NCI-H446 treated with DMSO at 0.1 percent for 48 hours (cell line): ENCODE results near the gene OR56A1.
"Not testable (repeated sequence)": the region's sequence is repeated elsewhere in the genome, so short reads cannot be mapped to it uniquely, and the experiment has no call there.

Source experiments
- DNase-seq: peaks from one replicate; lab custom pipeline; 2025; lab: John Stamatoyannopoulos, UW

OR56A1 gene, protein sequence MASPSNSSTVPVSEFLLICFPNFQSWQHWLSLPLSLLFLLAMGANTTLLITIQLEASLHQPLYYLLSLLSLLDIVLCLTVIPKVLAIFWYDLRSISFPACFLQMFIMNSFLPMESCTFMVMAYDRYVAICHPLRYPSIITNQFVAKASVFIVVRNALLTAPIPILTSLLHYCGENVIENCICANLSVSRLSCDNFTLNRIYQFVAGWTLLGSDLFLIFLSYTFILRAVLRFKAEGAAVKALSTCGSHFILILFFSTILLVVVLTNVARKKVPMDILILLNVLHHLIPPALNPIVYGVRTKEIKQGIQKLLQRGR

DNA sequence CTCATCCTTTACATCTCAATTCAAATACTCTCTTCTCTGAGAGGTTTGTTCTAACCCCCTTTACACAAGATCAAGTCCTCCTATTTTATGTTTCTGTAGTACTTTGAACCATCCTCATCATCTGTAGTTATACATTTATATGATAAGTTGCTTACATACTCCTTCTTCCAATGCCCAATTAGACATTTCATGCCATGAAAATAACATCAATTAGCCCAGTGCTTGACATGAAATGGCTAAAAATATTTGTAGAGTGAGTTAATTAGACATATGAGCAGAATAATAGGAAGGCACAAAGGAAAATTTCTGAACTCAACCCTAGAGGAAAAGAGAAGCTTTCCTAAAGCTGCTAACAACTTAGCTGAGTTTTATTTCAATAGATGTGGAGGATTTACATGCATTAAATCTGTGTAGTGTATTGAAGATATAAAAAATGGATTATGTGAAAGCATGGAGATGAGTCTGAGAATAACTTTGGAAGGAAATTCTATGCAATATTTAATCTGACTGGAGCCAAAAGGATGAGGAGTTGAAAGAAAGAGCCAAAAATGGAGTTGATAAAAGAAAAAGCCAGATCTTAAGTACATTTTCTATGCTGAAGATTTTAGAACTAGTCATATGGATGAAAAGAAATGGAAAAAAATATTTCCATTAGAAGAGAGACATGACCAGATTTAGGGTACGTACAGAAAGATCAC lies at the start of gene OR56A1:
Gene OR56A1 (minus strand): TSS at position 51 of the 698 bp plus-strand sequence. CDS start 3,066 bp downstream, outside the sequence.
- DNase-seq = no peak

DNA sequence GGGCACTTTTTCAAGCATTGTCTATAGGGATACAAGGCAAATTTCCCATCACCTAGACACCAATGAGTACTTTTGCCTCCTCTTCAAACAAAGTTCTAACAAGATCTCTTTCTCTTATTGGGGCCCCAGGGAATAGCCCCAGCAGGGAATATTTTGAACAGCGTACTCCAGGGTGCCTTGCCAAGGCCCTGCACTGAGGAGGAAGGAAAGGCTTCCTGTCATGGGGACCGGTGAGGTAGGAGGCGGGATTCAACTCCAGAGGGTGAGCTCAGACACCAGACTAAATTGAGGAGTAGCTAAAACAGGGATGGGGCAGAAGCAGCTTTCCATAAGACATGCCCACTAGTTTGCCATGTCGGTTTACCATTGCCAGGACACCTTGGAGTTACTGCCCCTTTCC lies 48.9 kb upstream of the OR56A1 start:
- no peak for DNase-seq

DNA sequence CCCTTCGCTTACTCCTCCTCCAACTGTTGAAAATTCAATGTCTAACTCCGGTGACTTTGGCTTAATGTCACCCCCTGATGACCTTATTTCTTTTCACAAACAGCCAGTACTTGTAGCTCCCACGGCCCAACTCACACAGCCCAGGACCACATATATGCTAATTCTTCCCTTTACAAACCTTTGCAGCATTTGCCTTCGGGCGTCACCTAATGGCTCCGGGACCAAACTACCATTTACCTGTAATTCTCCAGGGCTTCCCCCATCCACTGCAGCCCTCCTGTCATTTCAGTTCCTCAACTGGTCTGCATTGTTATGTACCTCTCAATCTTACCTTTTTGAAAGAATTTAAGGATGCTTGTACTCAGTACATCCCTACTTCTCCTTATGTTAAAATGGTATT lies 47.2 kb upstream of the OR56A1 start:
- DNase-seq = no peak

DNA sequence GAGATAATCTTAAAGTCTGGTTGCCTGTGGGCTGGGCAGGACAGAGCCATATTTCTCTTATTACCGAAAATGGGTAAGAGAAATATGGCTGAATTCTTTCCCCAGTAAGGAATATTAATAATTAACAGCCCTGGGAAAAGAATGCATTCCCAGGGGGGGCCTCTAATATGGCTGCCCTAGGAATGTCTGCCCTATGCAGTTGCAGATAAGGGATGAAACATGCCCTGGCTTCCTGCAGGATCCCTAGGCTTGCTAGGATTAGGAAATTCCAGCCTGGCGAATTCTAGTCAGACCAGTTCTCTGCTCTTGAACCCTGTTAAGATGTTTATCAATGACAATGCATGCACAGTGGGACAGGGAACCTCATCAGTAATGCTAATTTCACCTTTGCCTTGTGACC lies 45.9 kb upstream of the OR56A1 start:
- not testable (repeated sequence) for DNase-seq

DNA sequence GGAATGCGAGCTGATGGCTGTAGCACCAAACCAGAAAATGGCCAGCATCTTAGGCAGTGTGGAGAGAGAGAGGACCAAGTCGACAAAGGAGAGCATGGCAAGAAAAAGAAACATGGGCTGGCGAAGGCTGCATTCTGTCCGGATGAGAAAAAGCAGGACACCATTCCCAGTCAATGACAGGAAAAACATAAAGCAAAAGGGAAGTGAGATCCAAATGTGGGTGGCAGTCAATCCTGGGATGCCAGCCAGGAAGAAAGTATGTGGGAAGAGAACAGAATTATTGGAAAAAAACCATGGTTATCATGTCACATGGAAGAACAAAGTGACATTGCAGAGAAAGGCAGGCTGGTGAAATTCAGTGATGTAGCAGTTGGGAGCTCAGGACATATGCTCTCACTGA lies 36.9 kb upstream of the OR56A1 start:
- no peak for DNase-seq

DNA sequence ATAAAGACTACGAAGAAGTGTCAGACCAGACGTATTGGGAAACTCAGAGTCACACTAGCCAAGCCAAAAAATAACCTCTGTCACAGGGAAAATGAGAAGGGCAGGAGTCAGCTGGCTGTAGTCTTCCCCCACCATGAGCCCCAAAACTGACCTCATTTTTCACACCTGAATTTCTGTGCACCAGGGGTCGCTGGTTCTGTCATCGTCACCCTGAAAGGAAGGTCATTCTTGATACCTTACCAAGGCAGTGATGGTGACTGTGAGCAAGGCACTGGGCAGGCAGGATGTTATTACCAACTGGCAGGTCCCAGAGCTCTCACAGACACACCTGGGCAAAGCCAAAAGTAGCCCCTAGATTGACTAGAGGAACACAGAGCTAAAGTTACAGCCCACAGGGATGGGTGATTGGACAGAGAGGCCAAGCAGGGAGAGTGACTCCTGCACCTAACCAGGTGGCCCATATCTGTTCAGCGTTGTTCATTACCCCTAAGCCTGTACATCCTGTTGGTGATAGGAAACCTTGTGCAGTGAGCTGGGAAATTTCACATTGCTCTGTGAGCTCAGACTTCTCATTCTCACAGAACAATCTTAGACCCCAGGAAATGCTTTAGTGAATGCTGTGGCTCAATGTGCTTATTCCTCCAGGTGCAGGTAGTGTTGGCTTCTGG lies 32.3 kb upstream of the OR56A1 start:
- no peak for DNase-seq

DNA sequence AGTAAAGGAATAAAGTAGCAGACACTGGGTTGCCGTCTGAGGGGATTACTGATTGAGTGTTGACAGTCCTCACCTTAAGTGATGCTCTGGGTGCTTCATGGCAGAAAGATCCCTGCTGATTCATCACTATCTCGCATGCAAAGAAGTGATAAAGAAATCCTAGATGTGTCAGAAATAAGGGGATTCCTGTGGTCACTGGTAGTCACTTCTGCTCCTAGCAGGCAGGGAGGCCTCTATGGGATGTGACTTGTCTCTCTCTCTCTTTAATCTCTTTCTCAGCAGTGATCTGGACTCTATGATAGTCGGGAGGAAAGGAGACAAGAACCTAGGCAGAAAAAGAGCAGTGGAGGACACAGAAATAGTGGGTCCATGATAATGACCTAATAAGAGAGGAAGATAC lies 30.9 kb upstream of the OR56A1 start:
- no peak for DNase-seq

DNA sequence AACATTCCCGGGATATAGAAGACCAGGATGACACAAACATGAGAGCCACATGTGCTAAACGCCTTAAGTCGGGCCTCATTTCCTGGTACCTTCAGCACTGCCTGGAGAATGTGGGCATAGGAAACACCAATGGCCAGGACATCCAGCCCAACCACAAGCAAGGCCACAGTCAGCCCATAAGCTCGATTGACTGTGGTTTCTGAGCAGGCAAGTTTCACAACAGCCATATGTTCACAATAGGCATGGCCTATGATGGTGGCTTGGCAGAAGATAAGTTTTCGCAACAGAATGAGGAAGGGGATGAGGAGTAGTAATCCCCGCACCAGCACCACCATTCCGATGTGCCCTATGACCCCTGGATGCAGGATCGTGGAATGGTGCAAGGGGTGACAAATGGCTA lies 26.9 kb upstream of the OR56A1 start:
- DNase-seq = no peak

DNA sequence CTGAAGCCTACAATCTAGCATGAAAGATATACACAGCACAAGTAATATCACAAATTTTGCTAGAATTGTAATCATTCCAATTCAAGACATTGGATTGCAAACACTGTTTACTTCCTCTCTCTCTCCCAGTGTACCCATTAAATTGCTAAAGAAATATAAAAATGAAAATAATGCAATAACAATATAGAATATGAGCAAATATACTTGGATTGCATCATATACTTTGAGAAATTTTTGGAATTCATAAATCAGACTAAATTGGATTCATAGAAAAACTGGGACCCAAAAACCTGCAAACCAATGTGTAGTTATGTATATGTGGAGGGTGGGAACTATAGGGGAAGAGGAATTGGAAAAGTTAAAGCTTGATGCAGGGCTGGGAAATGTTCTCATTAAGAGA lies 25.0 kb upstream of the OR56A1 start:
- DNase-seq = no peak

DNA sequence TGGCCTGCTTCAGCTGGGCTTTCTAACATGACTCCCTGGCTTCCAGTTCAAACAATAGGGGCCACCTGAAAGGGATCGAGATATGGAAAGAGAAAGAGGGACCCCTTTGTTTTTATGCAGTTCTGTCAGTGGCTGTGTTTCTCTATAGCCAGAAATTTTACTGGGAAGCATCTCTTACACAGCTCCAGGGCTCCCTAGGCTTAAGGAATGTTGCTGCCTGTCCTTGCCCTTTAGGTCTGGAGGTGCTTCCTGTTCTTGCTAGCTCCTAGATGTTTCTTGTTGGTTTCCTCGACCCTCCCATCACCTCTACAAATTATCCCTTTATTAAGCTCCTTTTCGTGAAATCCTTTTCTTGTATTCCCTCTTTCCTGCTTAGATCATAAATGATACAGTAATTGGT lies 21.8 kb upstream of the OR56A1 start:
- no peak for DNase-seq

DNA sequence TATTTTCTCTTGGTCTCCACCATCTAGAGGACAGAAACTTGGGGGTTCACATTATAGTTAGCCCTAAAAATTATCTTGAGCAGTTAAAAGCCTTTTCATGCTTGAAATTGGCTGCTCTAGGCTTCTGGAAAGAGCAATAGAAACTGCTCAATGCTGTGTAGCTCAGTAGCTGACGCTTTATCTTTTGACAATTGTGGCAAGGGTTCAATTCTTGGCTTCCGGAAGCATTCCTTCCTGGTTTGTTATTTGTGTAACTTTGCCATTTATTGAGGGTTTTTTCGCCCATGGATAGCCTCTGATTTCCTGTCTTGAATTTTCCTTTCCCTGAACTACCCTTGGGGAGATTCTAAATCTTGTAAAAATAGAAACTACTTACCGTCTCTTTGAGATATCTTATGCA lies 10.3 kb upstream of the OR56A1 start:
- DNase-seq = no peak

DNA sequence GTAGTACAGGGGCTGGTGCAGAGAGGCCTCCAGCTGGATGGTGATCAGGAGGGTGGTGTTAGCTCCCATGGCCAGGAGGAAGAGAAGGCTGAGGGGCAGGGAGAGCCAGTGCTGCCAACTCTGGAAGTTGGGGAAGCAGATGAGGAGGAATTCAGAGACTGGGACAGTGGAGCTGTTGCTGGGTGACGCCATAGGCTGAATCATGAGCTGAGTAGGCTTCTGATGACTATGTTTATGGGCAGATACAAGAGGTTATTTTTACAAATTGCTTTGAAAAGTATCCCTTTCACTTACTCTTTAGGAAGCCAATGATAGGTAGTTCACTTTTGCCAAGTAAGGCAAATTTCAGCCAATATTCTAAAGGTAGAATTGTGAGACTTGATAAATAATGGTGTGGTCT lies 3.1 kb downstream of the OR56A1 start:
- no peak for DNase-seq

DNA sequence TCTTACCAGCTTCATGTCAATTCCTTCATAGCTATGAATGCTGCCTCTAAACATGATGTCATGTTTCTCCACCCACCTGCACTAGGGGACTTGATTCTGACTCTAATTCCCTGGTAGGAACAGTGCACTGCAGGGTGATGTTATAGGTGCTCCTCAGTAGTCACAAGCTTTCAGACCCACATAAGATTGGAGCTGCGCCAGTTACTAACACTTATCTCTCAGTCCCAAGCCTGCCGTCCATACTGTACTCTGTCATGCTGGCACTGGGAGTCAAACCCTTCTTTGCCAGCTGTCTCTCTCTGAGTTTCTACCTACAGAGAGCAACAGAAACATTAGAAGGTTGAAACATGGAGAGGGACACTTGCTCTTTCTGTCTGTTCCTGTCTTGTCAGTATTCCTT lies 5.5 kb downstream of the OR56A1 start:
- DNase-seq = no peak

DNA sequence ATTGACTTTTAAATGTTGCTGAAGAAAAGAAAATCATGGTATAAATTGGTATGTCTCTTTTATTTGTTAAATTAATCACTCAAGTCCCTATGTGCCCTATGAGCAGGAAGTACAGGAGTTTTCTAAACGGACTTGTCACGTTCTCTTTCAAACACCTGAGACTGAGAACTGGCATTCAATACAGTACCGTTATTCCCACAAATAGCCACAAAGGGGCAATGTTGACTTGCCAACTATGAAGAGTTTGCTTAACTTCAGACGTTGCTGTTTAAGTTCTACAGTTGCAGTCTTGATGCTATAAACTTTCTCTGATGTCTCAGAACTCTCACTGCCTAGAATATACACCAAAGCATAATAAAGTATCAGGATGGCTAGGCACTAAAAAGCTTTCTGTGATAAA lies 7.6 kb downstream of the OR56A1 start:
- no peak for DNase-seq

DNA sequence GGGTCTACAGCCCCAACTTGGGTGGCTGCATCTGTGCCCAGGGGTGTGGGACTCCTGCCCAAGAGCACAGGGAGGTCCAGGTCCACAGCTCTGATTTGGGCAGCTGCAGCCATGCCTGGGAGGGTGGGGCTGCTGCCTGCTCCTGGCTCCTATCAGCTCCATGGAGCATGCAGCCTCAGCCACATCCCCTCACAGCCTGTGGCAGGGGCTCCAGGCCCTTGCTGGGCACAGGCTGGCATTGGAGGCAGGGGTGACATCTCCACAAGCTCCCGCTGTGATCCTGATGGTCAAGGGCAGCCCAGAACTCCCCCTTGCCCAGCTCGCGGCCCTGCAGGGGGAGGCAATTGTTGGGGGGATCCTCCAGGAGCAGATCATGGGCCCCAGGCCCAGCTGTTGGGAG lies 17.5 kb downstream of the OR56A1 start:
- DNase-seq = no peak

DNA sequence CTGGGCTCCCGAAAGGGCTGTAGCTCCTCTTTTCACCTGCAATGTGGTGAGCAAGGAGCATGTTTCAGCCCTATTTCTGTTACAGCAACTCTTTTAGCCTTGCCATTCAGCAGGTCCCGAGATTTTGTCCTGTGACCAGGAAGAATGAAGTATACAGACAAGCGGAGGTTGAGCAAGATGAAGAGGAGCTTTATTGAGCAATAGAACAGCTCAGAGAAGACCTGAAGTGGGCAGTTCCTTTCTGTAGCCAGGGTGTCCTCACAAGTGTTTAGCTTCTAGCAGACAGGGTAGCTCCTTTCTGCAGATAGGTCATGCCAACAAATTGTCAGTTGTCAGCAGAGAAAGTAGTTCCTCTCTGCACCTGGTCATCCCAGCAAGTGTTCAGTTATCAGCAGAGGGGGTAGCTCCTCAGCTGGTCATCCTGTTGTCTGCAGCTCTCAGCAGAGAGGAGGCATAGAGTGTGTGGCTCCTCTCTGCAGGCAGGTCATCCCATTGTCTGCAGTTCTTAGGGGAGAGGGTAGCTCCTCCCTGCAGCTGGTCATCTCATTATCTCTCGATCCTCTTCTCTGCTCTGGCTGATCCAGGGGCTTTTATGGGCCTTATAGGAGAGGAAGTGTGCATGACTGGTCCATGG lies 18.4 kb downstream of the OR56A1 start:
- no peak for DNase-seq

DNA sequence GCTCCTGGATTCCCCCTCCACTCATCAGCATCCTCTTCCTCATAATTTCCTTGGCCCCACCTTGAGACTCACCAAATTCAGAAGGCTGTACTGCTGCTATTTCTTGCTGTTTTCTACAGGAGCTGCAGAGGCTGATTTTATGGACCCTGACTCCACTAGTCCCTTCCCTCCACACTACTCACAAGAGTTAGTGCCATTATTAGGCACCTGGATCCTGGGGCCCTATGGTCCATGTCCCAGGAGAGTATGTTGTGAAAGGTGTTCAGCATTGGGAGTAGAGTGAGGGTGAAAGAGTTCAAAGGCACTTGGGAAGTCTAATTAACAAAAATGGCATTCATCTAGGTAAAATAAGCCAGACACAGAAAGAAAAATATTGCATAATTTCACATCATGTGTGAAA lies 23.7 kb downstream of the OR56A1 start, which contains the start of gene OR56A4:
Gene OR56A4 (minus strand): TSS at position 101 of the 400 bp plus-strand sequence. CDS start 3,954 bp downstream, outside the sequence.
- no peak for DNase-seq

DNA sequence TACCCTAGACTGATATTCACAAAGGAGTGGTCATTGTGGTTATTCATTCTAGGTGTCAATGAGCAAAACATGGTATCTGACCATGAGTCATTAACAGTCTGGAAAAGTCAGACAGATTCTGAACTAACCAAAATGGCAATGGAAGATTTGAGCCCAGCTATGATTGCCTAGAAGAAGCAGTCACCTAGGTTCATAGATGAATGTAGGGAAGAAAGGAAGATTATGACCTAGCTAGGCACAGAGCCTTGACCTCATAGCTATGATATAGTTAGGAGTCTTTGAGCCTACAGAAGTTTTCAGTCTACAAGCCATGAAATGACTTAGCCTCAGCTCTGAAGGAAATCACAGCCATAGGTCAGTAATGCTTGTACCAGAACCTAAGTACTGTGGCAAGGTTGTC lies 24.2 kb downstream of the OR56A1 start:
- no peak for DNase-seq

DNA sequence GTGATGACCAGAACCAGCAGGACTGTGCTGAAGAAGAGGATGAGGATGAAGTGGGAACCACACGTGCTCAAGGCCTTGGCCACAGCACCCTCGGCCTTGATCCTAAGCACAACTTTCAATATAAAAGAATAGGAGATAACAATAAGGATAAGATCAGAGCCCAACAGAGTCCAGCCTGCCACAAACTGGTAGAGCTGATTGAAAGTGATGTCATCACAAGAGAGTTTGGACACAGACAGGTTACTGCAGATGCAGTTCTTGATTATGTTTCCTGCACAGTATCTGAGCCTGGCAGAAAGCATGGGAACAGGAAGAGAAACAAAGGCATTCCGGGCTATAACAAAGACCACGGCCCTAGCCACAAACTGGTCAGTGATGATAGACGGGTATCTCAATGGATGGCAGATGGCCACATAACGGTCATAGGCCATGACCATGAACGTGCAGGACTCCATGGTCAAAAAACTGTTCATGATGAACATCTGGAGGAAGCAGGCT lies 28.3 kb downstream of the OR56A1 start:
- no peak for DNase-seq

DNA sequence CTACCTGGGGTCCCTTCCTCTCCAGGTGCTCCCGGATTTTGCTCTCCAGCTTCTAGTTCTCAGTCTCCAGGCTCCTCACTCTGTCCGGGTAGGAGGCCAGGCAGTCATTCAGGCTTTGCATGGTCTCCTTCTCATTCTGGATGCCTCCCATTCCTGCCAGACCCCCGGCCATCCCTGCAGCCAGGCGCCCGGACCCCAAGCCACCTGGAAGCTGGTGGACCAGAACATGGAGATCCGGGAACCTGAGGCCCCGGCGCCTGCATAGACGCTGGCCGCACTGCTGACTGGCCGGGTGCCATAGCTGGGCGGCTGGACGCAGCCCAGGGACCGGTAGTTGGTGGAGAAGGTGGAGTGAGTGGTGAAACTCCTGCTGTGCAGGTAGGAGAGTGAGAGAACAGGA lies 35.8 kb downstream of the OR56A1 start:
- no peak for DNase-seq

DNA sequence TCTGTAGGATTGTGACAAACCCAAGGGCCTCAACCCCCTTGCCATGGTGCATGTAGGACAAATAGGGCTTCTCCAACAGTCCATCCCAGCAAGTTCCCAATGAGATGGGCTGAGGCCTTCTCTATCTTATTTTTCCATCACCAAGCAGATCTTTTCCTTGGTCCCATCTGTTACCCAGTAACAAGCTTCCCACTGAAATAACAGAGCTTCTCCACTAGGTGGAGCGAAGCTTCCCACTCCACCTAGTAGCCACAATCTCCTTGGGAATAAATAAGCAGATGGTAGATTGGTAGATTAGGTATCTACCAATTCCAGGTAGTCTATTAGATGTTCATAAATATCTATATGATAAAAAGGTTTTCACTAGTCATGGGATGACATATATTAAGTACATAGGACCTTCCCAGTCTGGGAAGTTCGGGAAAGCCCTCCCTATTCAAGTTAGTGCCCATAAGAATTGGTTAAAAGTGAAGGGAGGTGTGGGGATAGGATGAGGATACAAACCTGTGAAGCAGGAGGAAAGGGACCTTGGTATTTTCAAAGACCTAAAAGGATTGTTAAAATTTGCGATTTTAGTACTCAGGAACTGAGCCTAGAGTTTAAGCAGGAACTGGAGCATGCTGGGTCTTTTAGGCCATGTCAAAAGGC lies 37.8 kb downstream of the OR56A1 start:
- DNase-seq = no peak

DNA sequence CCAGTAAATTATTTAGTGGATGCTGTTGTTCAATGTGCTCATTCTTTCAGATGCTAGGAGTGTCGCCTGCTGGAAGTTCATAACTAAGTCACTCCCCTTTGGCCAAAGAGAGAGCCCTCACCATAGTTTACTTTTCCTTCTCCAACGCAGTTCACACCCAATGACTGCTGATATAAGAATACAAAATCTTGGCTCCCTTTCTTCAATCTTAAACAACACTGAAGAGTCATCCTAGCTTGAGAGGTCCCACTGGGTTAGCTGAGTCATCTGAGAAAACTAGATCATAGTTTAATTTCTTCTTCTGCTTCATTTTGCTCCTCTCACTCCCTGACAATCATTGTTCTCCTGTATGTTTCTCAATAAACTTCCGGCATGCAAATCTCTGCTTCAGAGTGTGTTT lies 38.4 kb downstream of the OR56A1 start:
- no peak for DNase-seq
